Hepatocyte (in vitro differentiated cells): ENCODE data around the gene ADAM15. TPM values are rescaled to one million over a fixed set of nuclear protein-coding genes. Genes with fewer than 3 reads are reported as not detected.

Experiments used
- DNase-seq: peaks from one replicate; pipeline ENCODE4 v3.0.0-alpha.2; 2016; ENCODE audit warnings: low spot score
- H2AFZ ChIP-seq: fragments of 200-600 bp; sonication (generic); 2 replicates; pipeline ENCODE4 v1.6.0; 2016; ENCODE audit warnings: antibody characterized with exemption, mild to moderate bottlenecking
- H3K27ac ChIP-seq: fragments of 200-600 bp; sonication (generic); 2 replicates; pipeline ENCODE4 v1.5.1; 2016; ENCODE audit warnings: mild to moderate bottlenecking
- H3K27me3 ChIP-seq: fragments of 200-600 bp; sonication (generic); 2 replicates; pipeline ENCODE4 v1.6.1; 2016
- H3K36me3 ChIP-seq: fragments of 200-600 bp; sonication (generic); replicated peaks from 2 replicates; pipeline ENCODE4 v1.5.1; 2016; ENCODE audit warnings: low read depth; ENCODE audit not compliant: insufficient read depth
- H3K4me1 ChIP-seq: fragments of 200-600 bp; sonication (generic); 2 replicates; pipeline ENCODE4 v1.5.1; 2016; ENCODE audit warnings: mild to moderate bottlenecking, moderate library complexity; ENCODE audit not compliant: insufficient read depth
- H3K4me2 ChIP-seq: fragments of 200-600 bp; sonication (generic); 2 replicates; pipeline ENCODE4 v1.6.0; 2016
- H3K4me3 ChIP-seq: fragments of 200-600 bp; sonication (generic); 2 replicates; pipeline ENCODE4 v1.5.1; 2016; ENCODE audit warnings: mild to moderate bottlenecking
- H3K79me2 ChIP-seq: fragments of 200-600 bp; sonication (generic); 2 replicates; pipeline ENCODE4 v1.6.0; 2017; ENCODE audit warnings: mild to moderate bottlenecking
- H3K9me2 ChIP-seq: fragments of 200-600 bp; sonication (generic); replicated peaks from 2 replicates; pipeline ENCODE4 v1.6.0; 2017; ENCODE audit warnings: mild to moderate bottlenecking; ENCODE audit not compliant: insufficient read depth
- H3K9me3 ChIP-seq: fragments of 200-600 bp; sonication (generic); 2 replicates; pipeline ENCODE4 v1.5.1; 2016; ENCODE audit warnings: low read depth, mild to moderate bottlenecking
- H4K20me1 ChIP-seq: fragments of 200-600 bp; sonication (generic); 2 replicates; pipeline ENCODE4 v1.6.0; 2016; ENCODE audit warnings: mild to moderate bottlenecking; ENCODE audit not compliant: insufficient read depth, poor library complexity, severe bottlenecking
- EZH2 ChIP-seq: fragments of 200-600 bp; sonication (generic); IDR thresholded peaks from 2 replicates; pipeline ENCODE4 v1.6.1; 2016; ENCODE audit warnings: antibody characterized with exemption, mild to moderate bottlenecking, borderline replicate concordance
- EZH2phosphoT487 ChIP-seq: fragments of 200-600 bp; sonication (generic); IDR thresholded peaks from one replicate; pipeline ENCODE4 v1.6.1; 2018; ENCODE audit warnings: antibody characterized with exemption, mild to moderate bottlenecking, low read depth, moderate library complexity; ENCODE audit not compliant: unreplicated experiment, severe bottlenecking
- WGBS: methylation state at CpG from one replicate; pipeline ENCODE4 v1.1.6; 2016; ENCODE audit warnings: low lambda C conversion rate; ENCODE audit errors: missing lambda C conversion rate; 5-methylcytosine and 5-hydroxymethylcytosine counted together
- polyA plus RNA-seq: library from polyadenylated mRNA; unstranded; fragments of >200 nt; fragmentation: Nextera tagmentation; extraction: Ambion mirVana; gene quantifications from 2 replicates; pipeline ENCODE4 v1.2.1, GENCODE V29; 2016
- total RNA-seq: library from RNA; depleted of rRNA; stranded (reverse); fragments of >200 nt; gene quantifications from 2 replicates; pipeline ENCODE4 v1.2.3, GENCODE V29; 2014
- TF ChIP-seq, protein P1 (sequence below): fragments of 200-600 bp; sonication (generic); IDR thresholded peaks from 2 replicates; pipeline ENCODE4 v1.5.1; 2016; ENCODE audit warnings: antibody characterized with exemption, mild to moderate bottlenecking; ENCODE audit not compliant: poor library complexity

Gene ADAM15
- total and polyA plus RNA-seq, 2 experiments from 2014 or later, result 55.7 to 108 TPM

DNA sequence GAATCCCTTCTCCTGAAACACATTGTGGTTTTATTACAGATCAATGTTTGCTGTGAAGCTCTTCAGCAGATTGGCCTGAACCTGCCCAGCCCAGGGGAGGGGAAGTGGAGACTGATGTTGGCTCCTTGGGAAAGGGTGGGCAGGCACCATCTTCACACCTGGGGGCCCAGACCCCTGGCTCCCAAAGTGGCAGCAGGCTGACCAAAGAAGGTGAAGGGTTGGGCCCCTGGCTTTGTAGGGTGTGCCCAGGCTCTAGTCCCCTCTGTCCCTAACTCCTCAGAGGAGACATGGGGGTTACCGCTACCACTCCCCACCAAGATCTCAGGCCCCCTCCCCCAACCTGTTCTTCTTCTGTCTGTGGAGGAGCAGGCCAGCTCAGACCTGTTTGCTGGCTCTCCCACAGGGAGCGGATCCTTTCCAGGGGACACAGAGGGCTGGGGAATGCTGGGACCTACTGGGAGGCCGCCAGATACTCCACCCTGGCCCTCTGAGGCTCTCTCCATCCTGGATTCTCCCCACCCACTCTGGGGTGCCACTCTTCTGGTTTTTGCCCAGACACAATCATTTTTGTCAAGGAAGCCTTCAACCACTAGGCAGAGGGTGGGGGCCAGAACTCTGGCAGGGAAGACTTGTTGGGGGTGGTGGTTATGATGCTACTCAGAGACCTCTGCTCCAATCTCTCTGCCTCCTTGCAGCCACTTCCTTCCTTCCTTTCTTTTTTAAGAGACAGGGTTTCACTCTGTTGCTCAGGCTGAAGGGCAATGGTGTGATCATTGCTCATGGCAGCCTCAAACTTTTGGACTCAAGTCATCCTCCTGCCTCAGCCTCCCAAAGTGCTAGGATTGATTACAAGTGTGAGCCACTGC lies 22.5 kb downstream of the ADAM15 start:
- no peak overlapping the region for H3K4me2 ChIP-seq

DNA sequence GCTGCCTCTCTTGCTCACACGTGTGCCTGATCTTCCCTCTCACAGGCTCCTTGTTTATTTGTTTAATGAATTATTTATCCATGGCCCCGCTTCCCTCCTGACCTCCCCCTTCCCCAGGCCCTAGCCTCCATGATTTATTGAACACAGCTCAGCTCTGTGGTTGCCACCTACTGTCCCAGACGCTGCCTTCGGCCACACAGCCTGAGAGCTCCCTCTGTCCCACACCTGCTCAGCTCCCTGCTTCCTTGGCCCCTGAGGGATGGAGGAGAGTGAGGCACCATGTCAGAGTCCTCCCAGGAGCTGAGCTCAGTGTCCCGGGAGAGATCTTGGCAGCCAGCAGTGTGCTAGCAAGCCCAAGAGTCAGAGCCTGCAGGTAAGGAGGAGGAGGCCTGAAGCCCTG lies 24.4 kb downstream of the ADAM15 start:
- no peak for DNase-seq
- no peaks in the 10 kb centered on the region for H4K20me1 ChIP-seq
- no peaks in the 10 kb centered on the region for H3K79me2 ChIP-seq
- no peaks in the 10 kb centered on the region for H3K9me3 ChIP-seq
- H3K27ac ChIP-seq, result no peak overlapping the region
- H3K4me2 ChIP-seq, result no peak overlapping the region
- 72% methylated on average over 5 of the region's 5 CpGs for WGBS
- no peak for TF ChIP-seq EZH2
- TF ChIP-seq EZH2phosphoT487, result no peak
- TF ChIP-seq, protein P1, sequence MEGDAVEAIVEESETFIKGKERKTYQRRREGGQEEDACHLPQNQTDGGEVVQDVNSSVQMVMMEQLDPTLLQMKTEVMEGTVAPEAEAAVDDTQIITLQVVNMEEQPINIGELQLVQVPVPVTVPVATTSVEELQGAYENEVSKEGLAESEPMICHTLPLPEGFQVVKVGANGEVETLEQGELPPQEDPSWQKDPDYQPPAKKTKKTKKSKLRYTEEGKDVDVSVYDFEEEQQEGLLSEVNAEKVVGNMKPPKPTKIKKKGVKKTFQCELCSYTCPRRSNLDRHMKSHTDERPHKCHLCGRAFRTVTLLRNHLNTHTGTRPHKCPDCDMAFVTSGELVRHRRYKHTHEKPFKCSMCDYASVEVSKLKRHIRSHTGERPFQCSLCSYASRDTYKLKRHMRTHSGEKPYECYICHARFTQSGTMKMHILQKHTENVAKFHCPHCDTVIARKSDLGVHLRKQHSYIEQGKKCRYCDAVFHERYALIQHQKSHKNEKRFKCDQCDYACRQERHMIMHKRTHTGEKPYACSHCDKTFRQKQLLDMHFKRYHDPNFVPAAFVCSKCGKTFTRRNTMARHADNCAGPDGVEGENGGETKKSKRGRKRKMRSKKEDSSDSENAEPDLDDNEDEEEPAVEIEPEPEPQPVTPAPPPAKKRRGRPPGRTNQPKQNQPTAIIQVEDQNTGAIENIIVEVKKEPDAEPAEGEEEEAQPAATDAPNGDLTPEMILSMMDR, result no peak
- H3K9me2 ChIP-seq, result no peaks in the 10 kb centered on the region
- peaks cover 21% of the 10 kb centered on the region for H3K27me3 ChIP-seq
- no peak overlapping the region for H3K4me3 ChIP-seq
- H2AFZ ChIP-seq, result no peak overlapping the region
- no peaks in the 10 kb centered on the region for H3K36me3 ChIP-seq
- H3K4me1 ChIP-seq, result peaks cover 37% of the 10 kb centered on the region

More for the DNA sequence above, 22.5 kb downstream of the ADAM15 start:
- peaks cover 30% of the 10 kb centered on the region for H3K4me1 ChIP-seq
- H3K27ac ChIP-seq, result no peak overlapping the region
- TF ChIP-seq, protein P1, result no peak
- TF ChIP-seq EZH2phosphoT487 (no peak), EZH2 (no peak)
- no peaks in the 10 kb centered on the region for H3K36me3 ChIP-seq
- H2AFZ ChIP-seq, result no peak overlapping the region
- peaks cover 7% of the 10 kb centered on the region for H3K27me3 ChIP-seq
- no peaks in the 10 kb centered on the region for H3K9me2 ChIP-seq
- no peaks in the 10 kb centered on the region for H3K9me3 ChIP-seq
- H3K4me3 ChIP-seq, result no peak overlapping the region
- no peaks in the 10 kb centered on the region for H4K20me1 ChIP-seq
- 91% methylated on average over 3 of the region's 3 CpGs for WGBS
- no peak for DNase-seq
- H3K79me2 ChIP-seq, result no peaks in the 10 kb centered on the region

DNA sequence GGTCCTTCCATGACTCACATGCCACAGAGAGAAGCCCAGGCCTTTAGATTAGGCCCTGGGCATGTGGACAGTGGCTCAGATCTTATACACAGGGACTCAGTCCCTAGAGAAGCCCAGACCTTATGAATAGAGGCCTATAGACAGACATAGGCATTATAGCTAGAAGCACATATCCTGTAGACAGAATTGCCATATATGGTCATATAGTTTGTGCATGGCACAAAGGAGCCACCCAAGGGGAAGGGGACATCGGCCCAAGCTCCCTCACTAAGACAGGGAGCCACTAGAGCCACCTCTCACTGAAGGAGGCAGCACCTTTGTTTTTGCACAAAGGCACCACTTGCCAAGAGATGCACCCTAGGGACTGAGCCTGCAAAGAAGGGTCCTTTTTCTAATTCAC lies 25.3 kb downstream of the ADAM15 start:
- no peak for TF ChIP-seq EZH2
- no peak for TF ChIP-seq EZH2phosphoT487
- TF ChIP-seq, protein P1, result no peak

More for the DNA sequence above, 25.3 kb downstream of the ADAM15 start:
- 82% methylated on average over 1 of the region's 1 CpG for WGBS
- H3K4me1 ChIP-seq, result peaks cover 39% of the 10 kb centered on the region
- no peak overlapping the region for H3K4me3 ChIP-seq
- no peaks in the 10 kb centered on the region for H3K79me2 ChIP-seq
- no peak overlapping the region for H2AFZ ChIP-seq
- H3K9me2 ChIP-seq, result no peaks in the 10 kb centered on the region
- H3K27ac ChIP-seq, result no peak overlapping the region
- H3K4me2 ChIP-seq, result no peak overlapping the region
- H3K27me3 ChIP-seq, result peaks cover 29% of the 10 kb centered on the region
- no peaks in the 10 kb centered on the region for H4K20me1 ChIP-seq
- H3K36me3 ChIP-seq, result no peaks in the 10 kb centered on the region
- DNase-seq, result no peak
- no peaks in the 10 kb centered on the region for H3K9me3 ChIP-seq
